Measurements from ENCODE around the gene THBS3. TPM values are rescaled to one million over a fixed set of nuclear protein-coding genes. Genes with fewer than 3 reads are reported as not detected.

The THBS3 gene
- total and polyA plus RNA-seq, 2 of the 4 experiments (the other 2 are of a cell fraction), result 15.1 to 30.4 TPM

GRCh38 chr1:155210314-155211104 lies 2.8 kb upstream of the THBS3 start:
- WGBS, 2 experiments (ENCODE audit: extremely low coverage in 2 of 2, insufficient read length in 1 of 2), result no CpG with 5 or more reads among the region's 4 CpGs
- Histone ChIP-seq H3K14ac (replicated peaks; ENCODE audit: low read depth, low read length) (no peak overlapping the region), H2BK15ac (ENCODE audit: low read depth, low read length) (no peak overlapping the region), H3K4me1 (ENCODE audit: control insufficient read depth, insufficient read depth, low read length) (peaks cover 15% of the 10 kb centered on the region), H2BK120ac (ENCODE audit: low read depth, low read length) (no peak overlapping the region), H3K9me1 (ENCODE audit: insufficient read depth, low read length) (peaks cover 6% of the 10 kb centered on the region; the same call in 1 of the 2 replicates), H2BK5ac (ENCODE audit: low read depth, low read length, poor library complexity, severe bottlenecking) (no peak overlapping the region), H3K79me1 (ENCODE audit: low read depth in 1 of 2, low read length in 2 of 2) (peaks cover 13 to 24% of the 10 kb centered on the region in 2 experiments), H2AFZ (replicated peaks; ENCODE audit: low read length, poor library complexity) (no peak overlapping the region), H4K20me1 (ENCODE audit: insufficient read depth, low read length) (no peaks in the 10 kb centered on the region), H2BK20ac (ENCODE audit: low read depth, low read length) (no peak overlapping the region), H3K56ac (ENCODE audit: extremely low read depth, insufficient read depth, low read length) (no peak overlapping the region), H3K27ac (ENCODE audit: insufficient read depth, low read length) (no peak overlapping the region), H4K5ac (ENCODE audit: low read depth, low read length) (no peak overlapping the region), H3K9ac (ENCODE audit: low read depth, low read length) (no peak overlapping the region), H2AK5ac (ENCODE audit: low read depth, low read length) (no peak overlapping the region; the same call in 1 of the 2 replicates), H3K4ac (ENCODE audit: low read depth, low read length) (no peak overlapping the region), H3K4me3 (ENCODE audit: insufficient read depth, low read depth, low read length) (no peak overlapping the region), H4K8ac (ENCODE audit: low read depth in 2 of 2, low read length in 2 of 2) (peak overlapping the region in 1 of 2 experiments; percentile 99; a peak in 1 of 4 replicates), H4K91ac (ENCODE audit: insufficient read depth, low read depth, low read length) (no peak overlapping the region), H3K27me3 (ENCODE audit: control insufficient read depth, insufficient read depth, low read length) (no peaks in the 10 kb centered on the region), H2AK9ac (replicated peaks; ENCODE audit: low read depth, low read length, poor library complexity) (no peak overlapping the region), H3K18ac (ENCODE audit: low read depth, low read length) (no peak overlapping the region), H3K23ac (ENCODE audit: low read depth, low read length) (no peak overlapping the region), H3K36me3 (ENCODE audit: control insufficient read depth, insufficient read depth, low read length) (peaks cover 8% of the 10 kb centered on the region), H3K4me2 (ENCODE audit: low read depth, low read length) (no peak overlapping the region), H3K9me3 (ENCODE audit: control insufficient read depth, insufficient read depth, low read length) (no peaks in the 10 kb centered on the region)
- CTCF ChIA-PET, result no interaction called here
- dilution Hi-C loops (cut with HindIII; ENCODE audit: low sequenced_read_pairs, unreplicated experiment) (no loop called here), in situ Hi-C loops (cut with MboI; ENCODE audit: low sequenced_read_pairs) (no loop called here), intact Hi-C loops (cut with micrococcal nuclease) (no loop called here)
- POLR2A ChIA-PET (ENCODE audit: unreplicated experiment), result no interaction called here
- BruUV-seq (replicated peaks), result no TSS peak
- ATAC-seq (ENCODE audit: low read depth) (no peak), DNase-seq (no peak)
- no peak for TF ChIP-seq ELK1 (IDR thresholded peaks at IDR 0.05; ENCODE audit: borderline replicate concordance, low read depth, low read length)
